AG04450 (cell line): ENCODE results near the gene UBQLN3. TPM values are rescaled to one million over a fixed set of nuclear protein-coding genes. Genes with fewer than 3 reads are reported as not detected.

Experiments
- CTCF ChIA-PET: fragments of 300-600, 350-600 bp; formaldehyde crosslinking; extraction: SDS; loops from one replicate; lab custom pipeline; 2022; ENCODE audit warnings: antibody characterized with exemption, inconsistent platforms; lab: Charles Lee
- POLR2A ChIA-PET: fragments of 350-600 bp; formaldehyde crosslinking; extraction: SDS; loops from one replicate; lab custom pipeline; 2021; ENCODE audit warnings: antibody characterized with exemption, inconsistent platforms; lab: Yijun Ruan, JAX
- DNase-seq: peaks from one replicate; pipeline ENCODE4 v3.0.0-alpha.2; 2011; ENCODE audit warnings: low read depth, low spot score
- H3K27ac ChIP-seq: one replicate; pipeline ENCODE4 v1.5.1; 2012; ENCODE audit warnings: low read depth, low read length, control low read depth
- H3K27me3 ChIP-seq: one replicate; pipeline ENCODE4 v1.6.0; 2012; ENCODE audit warnings: low read length; ENCODE audit not compliant: control insufficient read depth, insufficient read depth
- H3K4me3 ChIP-seq: 2 replicates; pipeline ENCODE4 v1.5.1; 2011; ENCODE audit warnings: mild to moderate bottlenecking, low read depth, low read length, control low read depth
- H3K9me3 ChIP-seq: 2 replicates; pipeline ENCODE4 v1.5.1; 2012; ENCODE audit warnings: low read length; ENCODE audit not compliant: control insufficient read depth, insufficient read depth
- polyA plus RNA-seq: library from polyadenylated mRNA; depleted of rRNA; stranded (reverse); fragments of >200 nt; gene quantifications from 2 replicates; pipeline ENCODE4 v1.2.3, GENCODE V29; 2011; rRNA removed
- TF ChIP-seq, protein P1 (sequence below): IDR thresholded peaks from 2 replicates; pipeline ENCODE4 v1.5.1; 2011; ENCODE audit warnings: low read depth, low read length, control low read depth, inconsistent platforms

The UBQLN3 gene
- polyA plus RNA-seq, 1 experiment: not detected

DNA sequence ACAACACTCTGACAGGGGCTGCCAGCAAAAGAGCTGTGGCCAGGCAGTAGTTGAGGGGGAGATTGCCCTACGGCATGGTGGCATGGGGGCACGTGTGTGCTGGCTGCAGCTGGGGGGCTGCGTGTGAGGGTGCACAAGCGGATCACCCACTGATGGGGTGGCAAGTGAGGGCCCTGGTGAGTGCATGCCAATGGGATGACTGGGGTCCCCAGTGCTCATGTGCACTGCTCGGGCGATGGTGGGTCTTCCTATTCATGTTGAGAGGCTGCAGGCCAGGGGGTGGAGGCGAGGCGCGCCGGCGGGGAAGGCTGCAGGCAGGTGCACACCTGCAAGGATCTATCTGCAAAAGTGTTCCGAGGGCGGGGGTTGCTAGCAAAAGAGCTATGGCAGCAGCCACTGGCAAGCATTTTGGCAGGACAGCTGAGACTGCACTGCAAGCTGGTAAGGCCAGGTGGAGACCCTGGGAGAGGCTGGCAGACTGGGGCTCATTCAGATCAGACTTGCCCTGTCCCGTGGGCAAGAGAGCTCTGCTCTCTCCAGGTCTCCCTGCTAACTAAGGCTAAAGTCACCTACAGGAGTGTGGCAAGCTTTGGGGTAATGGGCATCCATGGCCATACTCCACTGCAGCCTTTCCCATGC lies 48.7 kb downstream of the UBQLN3 start:
- no peak overlapping the region for H3K27ac ChIP-seq
- no peak for DNase-seq
- no peak overlapping the region for H3K4me3 ChIP-seq
- ChIA-PET POLR2A (no interaction called here), CTCF (no interaction called here)
- no peaks in the 10 kb centered on the region for H3K27me3 ChIP-seq
- TF ChIP-seq, protein P1, sequence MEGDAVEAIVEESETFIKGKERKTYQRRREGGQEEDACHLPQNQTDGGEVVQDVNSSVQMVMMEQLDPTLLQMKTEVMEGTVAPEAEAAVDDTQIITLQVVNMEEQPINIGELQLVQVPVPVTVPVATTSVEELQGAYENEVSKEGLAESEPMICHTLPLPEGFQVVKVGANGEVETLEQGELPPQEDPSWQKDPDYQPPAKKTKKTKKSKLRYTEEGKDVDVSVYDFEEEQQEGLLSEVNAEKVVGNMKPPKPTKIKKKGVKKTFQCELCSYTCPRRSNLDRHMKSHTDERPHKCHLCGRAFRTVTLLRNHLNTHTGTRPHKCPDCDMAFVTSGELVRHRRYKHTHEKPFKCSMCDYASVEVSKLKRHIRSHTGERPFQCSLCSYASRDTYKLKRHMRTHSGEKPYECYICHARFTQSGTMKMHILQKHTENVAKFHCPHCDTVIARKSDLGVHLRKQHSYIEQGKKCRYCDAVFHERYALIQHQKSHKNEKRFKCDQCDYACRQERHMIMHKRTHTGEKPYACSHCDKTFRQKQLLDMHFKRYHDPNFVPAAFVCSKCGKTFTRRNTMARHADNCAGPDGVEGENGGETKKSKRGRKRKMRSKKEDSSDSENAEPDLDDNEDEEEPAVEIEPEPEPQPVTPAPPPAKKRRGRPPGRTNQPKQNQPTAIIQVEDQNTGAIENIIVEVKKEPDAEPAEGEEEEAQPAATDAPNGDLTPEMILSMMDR: no peak
- H3K9me3 ChIP-seq: no peaks in the 10 kb centered on the region

Other genes starting within 250 kb of the UBQLN3 start
- 8.3 TPM in 2 replicates for gene HBE1, start 240.0 kb downstream of the UBQLN3 start, polyA plus RNA-seq
- 0.67 and 0.82 TPM in 2 replicates for gene OR51B4, start 208.0 kb downstream of the UBQLN3 start, polyA plus RNA-seq
- gene OR51B2, start 185.7 kb downstream of the UBQLN3 start, polyA plus RNA-seq: not detected in 2 replicates
- gene OR51B5, start 166.4 kb downstream of the UBQLN3 start, polyA plus RNA-seq: 0.56 and 0.84 TPM in 2 replicates
- not detected in 2 replicates for gene OR51B6, start 158.4 kb downstream of the UBQLN3 start, polyA plus RNA-seq
- gene OR51M1, start 126.1 kb downstream of the UBQLN3 start, polyA plus RNA-seq: 0.06 and 0.12 TPM in 2 replicates
- not detected in 2 replicates for gene OR51Q1, start 87.8 kb downstream of the UBQLN3 start, polyA plus RNA-seq
- not detected in 2 replicates for gene OR51I1, start 68.4 kb downstream of the UBQLN3 start, polyA plus RNA-seq
- not detected in 2 replicates for gene OR51I2, start 60.6 kb downstream of the UBQLN3 start, polyA plus RNA-seq
- not detected in 2 replicates for gene OR52D1, start 21.3 kb downstream of the UBQLN3 start, polyA plus RNA-seq
- 0.31 and 0.42 TPM in 2 replicates for gene UBQLNL, start 6.7 kb upstream of the UBQLN3 start, polyA plus RNA-seq
- 0.10 TPM in 1 of 2 replicates, not detected in the other for gene OR52H1, start 38.6 kb upstream of the UBQLN3 start, polyA plus RNA-seq
- gene OR52B6, start 70.9 kb upstream of the UBQLN3 start, polyA plus RNA-seq: not detected in 2 replicates
- 5.7 and 6.8 TPM in 2 replicates for gene TRIM6, start 86.7 kb upstream of the UBQLN3 start, polyA plus RNA-seq
- gene TRIM34, start 115.0 kb upstream of the UBQLN3 start, polyA plus RNA-seq: 12.8 and 18.3 TPM in 2 replicates
- 46.3 and 53.3 TPM in 2 replicates for gene TRIM5, start 175.1 kb upstream of the UBQLN3 start, polyA plus RNA-seq
- gene TRIM22, start 179.8 kb upstream of the UBQLN3 start, polyA plus RNA-seq: 79.9 and 100 TPM in 2 replicates
- not detected in 2 replicates for gene OR56B1, start 226.5 kb upstream of the UBQLN3 start, polyA plus RNA-seq
- gene OR52N4, start 244.3 kb upstream of the UBQLN3 start, polyA plus RNA-seq: not detected in 2 replicates